GM12875 (cell line): ENCODE results near the gene JMJD1C.

Experiments used
- H3K4me3 ChIP-seq: one replicate; pipeline ENCODE4 v1.5.1; 2011; ENCODE audit warnings: low read depth, low read length, control low read depth
- CTCF ChIP-seq: IDR thresholded peaks from 2 replicates; pipeline ENCODE4 v1.5.1; 2011; ENCODE audit warnings: low read depth, mild to moderate bottlenecking, control low read depth, inconsistent platforms, low read length, moderate library complexity, borderline replicate concordance; ENCODE audit not compliant: insufficient read depth

The JMJD1C gene

GRCh38 chr10:63480237-63480636 is 14.5 kb upstream of the JMJD1C start:
- TF ChIP-seq CTCF = no peak
- no peak overlapping the region for H3K4me3 ChIP-seq

GRCh38 chr10:63478564-63478963 is 12.8 kb upstream of the JMJD1C start:
- no peak for TF ChIP-seq CTCF
- H3K4me3 ChIP-seq = no peak overlapping the region

GRCh38 chr10:63477927-63478326 is 12.2 kb upstream of the JMJD1C start:
- H3K4me3 ChIP-seq = no peak overlapping the region
- TF ChIP-seq CTCF = no peak

GRCh38 chr10:63474488-63474887 is 8.7 kb upstream of the JMJD1C start:
- no peak for TF ChIP-seq CTCF
- H3K4me3 ChIP-seq = no peak overlapping the region

GRCh38 chr10:63470928-63471327 is 5.2 kb upstream of the JMJD1C start:
- TF ChIP-seq CTCF = no peak
- H3K4me3 ChIP-seq = no peak overlapping the region

- TF ChIP-seq CTCF = no peak
- H3K4me3 ChIP-seq = no peak overlapping the region
Observed at GRCh38 chr10:63468947-63469346, 3.2 kb upstream of the JMJD1C start.

- TF ChIP-seq CTCF = no peak
Observed at GRCh38 chr10:63467841-63468240, 2.1 kb upstream of the JMJD1C start.

More at GRCh38 chr10:63467841-63468240, 2.1 kb upstream of the JMJD1C start:
- H3K4me3 ChIP-seq = no peak overlapping the region
